Breast epithelium (tissue), 4 donors: Measurements from ENCODE around the gene AFG1L. TPM values are rescaled to one million over a fixed set of nuclear protein-coding genes. Genes with fewer than 3 reads are reported as not detected.
"Not testable (repeated sequence)": the region's sequence is repeated elsewhere in the genome, so short reads cannot be mapped to it uniquely, and the experiment has no call there.

Experiments used
- DNase-seq, 2 donors: peaks; one replicate each; pipeline ENCODE4 v3.0.0-alpha.2; 2019; ENCODE audit warnings: low spot score in 2 of 2
- H3K27ac ChIP-seq, 2 donors: fragments of 200-600 bp; sonication (generic) in 1 of 2; one replicate each; pipeline ENCODE4 v1.5.1; 2016 to 2019; ENCODE audit warnings: mild to moderate bottlenecking in 1 of 2
- H3K27me3 ChIP-seq, 2 donors: fragments of 200-600 bp; sonication (generic) in 1 of 2; one replicate each; pipeline versions ENCODE4 v1.5.1 to v1.6.0; 2017 to 2019; ENCODE audit warnings: control low read depth in 1 of 2, mild to moderate bottlenecking in 1 of 2
- H3K36me3 ChIP-seq: fragments of 200-600 bp; one replicate; pipeline ENCODE4 v1.5.1; 2019
- H3K4me1 ChIP-seq, 2 donors: fragments of 200-600 bp; sonication (generic); one replicate each; pipeline ENCODE4 v1.5.1; 2016 to 2019; ENCODE audit warnings: control low read depth in 1 of 2
- H3K4me3 ChIP-seq, 3 donors: fragments of 200-600 bp; sonication (generic); 1 replicate in 2 of 3; 2 replicates in 1 of 3; pipeline ENCODE4 v1.5.1; 2016 to 2019; ENCODE audit warnings: mild to moderate bottlenecking in 3 of 3, moderate library complexity in 2 of 3
- H3K9me3 ChIP-seq, 2 donors: fragments of 200-600 bp; sonication (generic) in 1 of 2; one replicate each; pipeline ENCODE4 v1.5.1; 2016 to 2019; ENCODE audit warnings: control low read depth in 1 of 2
- CTCF ChIP-seq, 3 donors: fragments of 450-650 bp; IDR thresholded peaks; one replicate each; pipeline ENCODE4 v1.5.1; 2016 to 2017; ENCODE audit warnings: antibody characterized with exemption in 3 of 3, mild to moderate bottlenecking in 3 of 3, moderate library complexity in 3 of 3
- POLR2A ChIP-seq: fragments of 450-650 bp; IDR thresholded peaks from one replicate; pipeline ENCODE4 v1.6.1; 2016; ENCODE audit warnings: antibody characterized with exemption, mild to moderate bottlenecking, moderate library complexity
- POLR2AphosphoS5 ChIP-seq, 3 donors: sonication (generic); formaldehyde crosslinking; IDR thresholded peaks; one replicate each; pipeline ENCODE4 v1.6.1; 2017; ENCODE audit warnings: antibody characterized with exemption in 3 of 3
- intact Hi-C: fragments of 100-400 bp; cut with DNase I; formaldehyde crosslinking; loops from one replicate; pipeline ENCODE4 v1.15.1; 2023; ENCODE audit warnings: low total_unique reads
- total RNA-seq, 3 donors: library from RNA; depleted of rRNA; stranded (reverse); fragments of >200 nt; gene quantifications; one replicate each; pipeline ENCODE4 v1.1.0, GENCODE V29; 2016

Gene AFG1L
- total RNA-seq, 3 donors from 2014 or later, result 2.3 to 5.6 (median 4.0) TPM

- Histone ChIP-seq H3K36me3 (no peaks in the 10 kb centered on the region), H3K4me3 (no peak overlapping the region), H3K27ac (no peak overlapping the region), H3K27me3 (no peaks in the 10 kb centered on the region), H3K4me1 (no peaks in the 10 kb centered on the region), H3K9me3 (no peaks in the 10 kb centered on the region)
- TF ChIP-seq CTCF (IDR thresholded peaks at IDR 0.05) (no peak), POLR2A (no peak), POLR2AphosphoS5 (IDR thresholded peaks at IDR 0.05) (no peak)
- DNase-seq, result no peak
- intact Hi-C loops, result no loop called here
Observed at GRCh38 chr6:108380876-108381275, 86.0 kb downstream of the AFG1L start.

- Histone ChIP-seq H3K4me1 (no peaks in the 10 kb centered on the region), H3K9me3 (no peaks in the 10 kb centered on the region), H3K27me3 (no peaks in the 10 kb centered on the region), H3K4me3 (no peak overlapping the region), H3K27ac (peak overlapping the region; percentile 23 to 49), H3K36me3 (no peaks in the 10 kb centered on the region)
- DNase-seq, result peak in 1 of 2 donors; percentile 60
- intact Hi-C loops, result no loop called here
- TF ChIP-seq POLR2A (no peak), POLR2AphosphoS5 (IDR thresholded peaks at IDR 0.05) (peak in 1 of 3 donors; percentile 19), CTCF (IDR thresholded peaks at IDR 0.05) (no peak)
Observed at GRCh38 chr6:108383981-108384380, 89.1 kb downstream of the AFG1L start.

- DNase-seq, H3K27me3 ChIP-seq, H3K9me3 ChIP-seq, H3K4me1 ChIP-seq, H3K27ac ChIP-seq, H3K36me3 ChIP-seq, intact Hi-C loops, H3K4me3 ChIP-seq: not testable (repeated sequence)
Observed at GRCh38 chr6:108389190-108389589, 94.3 kb downstream of the AFG1L start.

GRCh38 chr6:108395297-108395696 lies 100.4 kb downstream of the AFG1L start:
- no peaks in the 10 kb centered on the region for H3K9me3 ChIP-seq
- no peaks in the 10 kb centered on the region for H3K4me1 ChIP-seq
- no peaks in the 10 kb centered on the region for H3K27me3 ChIP-seq
- H3K36me3 ChIP-seq, result no peaks in the 10 kb centered on the region
- intact Hi-C loops, result no loop called here
- H3K27ac ChIP-seq, result no peak overlapping the region
- DNase-seq, result no peak
- no peak overlapping the region for H3K4me3 ChIP-seq
- TF ChIP-seq CTCF (IDR thresholded peaks at IDR 0.05) (no peak), POLR2AphosphoS5 (IDR thresholded peaks at IDR 0.05) (no peak)

GRCh38 chr6:108403236-108403635 lies 108.4 kb downstream of the AFG1L start:
- intact Hi-C loops, result no loop called here
- H3K4me3 ChIP-seq, result no peak overlapping the region
- no peak for TF ChIP-seq POLR2A
- TF ChIP-seq POLR2AphosphoS5 (IDR thresholded peaks at IDR 0.05), result no peak
- TF ChIP-seq CTCF (IDR thresholded peaks at IDR 0.05), result no peak
- H3K9me3 ChIP-seq, result no peaks in the 10 kb centered on the region
- no peaks in the 10 kb centered on the region for H3K4me1 ChIP-seq
- H3K27me3 ChIP-seq, result no peaks in the 10 kb centered on the region
- H3K27ac ChIP-seq, result no peak overlapping the region
- no peaks in the 10 kb centered on the region for H3K36me3 ChIP-seq
- no peak for DNase-seq

GRCh38 chr6:108406943-108407342 lies 112.1 kb downstream of the AFG1L start:
- intact Hi-C loops, result no loop called here
- no peak for DNase-seq

More at GRCh38 chr6:108406943-108407342, 112.1 kb downstream of the AFG1L start:
- no peak overlapping the region for H3K4me3 ChIP-seq
- H3K4me1 ChIP-seq, result no peaks in the 10 kb centered on the region
- no peaks in the 10 kb centered on the region for H3K27me3 ChIP-seq
- H3K27ac ChIP-seq, result no peak overlapping the region
- no peaks in the 10 kb centered on the region for H3K9me3 ChIP-seq
- H3K36me3 ChIP-seq, result no peaks in the 10 kb centered on the region
- TF ChIP-seq CTCF (IDR thresholded peaks at IDR 0.05), result no peak
- no peak for TF ChIP-seq POLR2AphosphoS5 (IDR thresholded peaks at IDR 0.05)
- TF ChIP-seq POLR2A, result no peak
